HepG2 (cell line): ENCODE measurements around the gene WNT3. TPM values are rescaled to one million over a fixed set of nuclear protein-coding genes. Genes with fewer than 3 reads are reported as not detected.

Experiments
- ELF1 ChIP-seq: sonication (generic); formaldehyde crosslinking; IDR thresholded peaks from 2 replicates; pipeline ENCODE4 v1.4.0; 2020; ENCODE audit warnings: missing genetic modification reagents
- FOXO1 ChIP-seq: sonication (generic); formaldehyde crosslinking; IDR thresholded peaks from 2 replicates; pipeline ENCODE4 v1.4.0; 2020; ENCODE audit warnings: missing genetic modification reagents
- SAP130 ChIP-seq: IDR thresholded peaks from 2 replicates; pipeline ENCODE4 v1.6.1; 2016; ENCODE audit warnings: low read depth
- ZNF724P ChIP-seq: sonication (generic); formaldehyde crosslinking; IDR thresholded peaks from 2 replicates; pipeline ENCODE4 v1.8.0; 2022; ENCODE audit warnings: missing genetic modification reagents, borderline replicate concordance
- ZNF768 ChIP-seq: sonication (generic); formaldehyde crosslinking; IDR thresholded peaks from 2 replicates; pipeline ENCODE4 v1.4.0; 2020; ENCODE audit warnings: missing genetic modification reagents
- polyA plus RNA-seq, 8 experiments: library from polyadenylated mRNA; depleted of rRNA in 3 of 8; stranded (reverse) in 7 of 8; unstranded in 1 of 8; fragments of >200 nt; fragmentation: Illumina TruSeq in 4 of 8; extraction: Trizol in 4 of 8; gene quantifications; 2 replicates each; pipeline versions ENCODE4 v1.2.1 to v1.2.3, GENCODE V29; 2011 to 2016; ENCODE audit warnings: low read depth in 4 of 8, missing spikeins in 1 of 8, mixed read lengths in 1 of 8; ENCODE audit not compliant: insufficient read depth in 1 of 8
- total RNA-seq, 5 experiments: library from RNA; depleted of rRNA; stranded (reverse); fragments of >200 nt; fragmentation: Illumina TruSeq; extraction: Trizol; gene quantifications; 2 replicates each; pipeline ENCODE4 v1.2.3, GENCODE V29; 2016; ENCODE audit warnings: low read depth in 1 of 5
- TF ChIP-seq, protein P1 (sequence below): sonication (generic); formaldehyde crosslinking; IDR thresholded peaks from 2 replicates; pipeline ENCODE4 v1.5.0; 2020; ENCODE audit warnings: mild to moderate bottlenecking, missing genetic modification reagents, moderate library complexity
- TF ChIP-seq, protein P2 (sequence below): sonication (generic); formaldehyde crosslinking; IDR thresholded peaks from 2 replicates; pipeline ENCODE4 v1.4.0; 2020; ENCODE audit warnings: mild to moderate bottlenecking, missing genetic modification reagents
- TF ChIP-seq, protein P3 (sequence below): sonication (generic); formaldehyde crosslinking; IDR thresholded peaks from 2 replicates; pipeline ENCODE4 v1.5.0; 2020; ENCODE audit warnings: mild to moderate bottlenecking, missing genetic modification reagents, borderline replicate concordance

Gene WNT3
- total and polyA plus RNA-seq, 2 of the 13 experiments (the other 11 are each of a cell fraction or from before 2014, with no cell fraction given), result 8.5 to 10.3 TPM

DNA sequence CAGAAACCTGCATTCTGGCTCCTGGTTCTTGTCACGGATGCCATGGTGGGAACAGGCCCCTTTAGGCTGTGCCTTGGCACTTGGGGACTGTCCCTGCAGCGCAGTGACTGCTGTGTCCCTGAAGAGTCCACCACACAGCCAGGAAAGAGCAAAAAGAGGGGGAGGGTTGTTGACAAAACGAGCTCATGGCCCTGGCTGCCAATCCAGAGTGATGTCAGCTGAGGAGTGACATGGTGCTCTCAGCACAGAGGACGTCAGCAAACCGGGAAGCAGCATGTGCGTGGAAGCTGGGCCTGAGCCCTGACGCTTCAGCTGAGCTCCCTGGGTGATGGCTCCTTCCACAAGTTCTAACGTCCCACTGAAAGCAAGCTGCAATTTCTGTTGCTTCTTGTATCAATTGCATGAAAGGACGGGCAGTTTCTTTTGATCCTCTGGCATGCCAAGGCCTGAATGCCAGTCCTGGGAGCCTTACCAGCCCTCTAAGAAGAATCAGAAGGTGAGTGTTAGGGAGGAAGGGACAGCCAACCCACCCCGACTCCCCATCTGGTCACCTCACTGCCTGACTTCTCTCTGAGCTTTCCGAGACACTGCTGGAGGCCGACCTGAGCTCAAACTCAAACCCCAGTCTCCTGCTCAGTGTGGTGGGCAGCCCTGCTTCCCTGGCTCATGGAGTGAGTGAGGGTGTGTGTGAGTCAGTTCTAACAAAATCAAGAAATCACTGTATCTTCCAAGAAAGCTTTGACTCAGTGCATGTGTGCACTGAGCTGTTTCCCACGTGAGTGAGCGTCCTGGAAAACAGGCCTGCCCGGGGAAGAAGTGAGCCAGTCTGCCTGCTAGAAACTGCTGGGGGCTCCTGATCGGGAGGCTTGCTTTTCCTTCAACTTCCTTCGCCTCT, 14.7 kb upstream of the WNT3 start (continued):
- TF ChIP-seq, protein P1, sequence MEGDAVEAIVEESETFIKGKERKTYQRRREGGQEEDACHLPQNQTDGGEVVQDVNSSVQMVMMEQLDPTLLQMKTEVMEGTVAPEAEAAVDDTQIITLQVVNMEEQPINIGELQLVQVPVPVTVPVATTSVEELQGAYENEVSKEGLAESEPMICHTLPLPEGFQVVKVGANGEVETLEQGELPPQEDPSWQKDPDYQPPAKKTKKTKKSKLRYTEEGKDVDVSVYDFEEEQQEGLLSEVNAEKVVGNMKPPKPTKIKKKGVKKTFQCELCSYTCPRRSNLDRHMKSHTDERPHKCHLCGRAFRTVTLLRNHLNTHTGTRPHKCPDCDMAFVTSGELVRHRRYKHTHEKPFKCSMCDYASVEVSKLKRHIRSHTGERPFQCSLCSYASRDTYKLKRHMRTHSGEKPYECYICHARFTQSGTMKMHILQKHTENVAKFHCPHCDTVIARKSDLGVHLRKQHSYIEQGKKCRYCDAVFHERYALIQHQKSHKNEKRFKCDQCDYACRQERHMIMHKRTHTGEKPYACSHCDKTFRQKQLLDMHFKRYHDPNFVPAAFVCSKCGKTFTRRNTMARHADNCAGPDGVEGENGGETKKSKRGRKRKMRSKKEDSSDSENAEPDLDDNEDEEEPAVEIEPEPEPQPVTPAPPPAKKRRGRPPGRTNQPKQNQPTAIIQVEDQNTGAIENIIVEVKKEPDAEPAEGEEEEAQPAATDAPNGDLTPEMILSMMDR (CRISPR knock-in tag), result 0 out of 2 replicates have a peak, but pooled peaks have one; percentile 9
- TF ChIP-seq, protein P2, sequence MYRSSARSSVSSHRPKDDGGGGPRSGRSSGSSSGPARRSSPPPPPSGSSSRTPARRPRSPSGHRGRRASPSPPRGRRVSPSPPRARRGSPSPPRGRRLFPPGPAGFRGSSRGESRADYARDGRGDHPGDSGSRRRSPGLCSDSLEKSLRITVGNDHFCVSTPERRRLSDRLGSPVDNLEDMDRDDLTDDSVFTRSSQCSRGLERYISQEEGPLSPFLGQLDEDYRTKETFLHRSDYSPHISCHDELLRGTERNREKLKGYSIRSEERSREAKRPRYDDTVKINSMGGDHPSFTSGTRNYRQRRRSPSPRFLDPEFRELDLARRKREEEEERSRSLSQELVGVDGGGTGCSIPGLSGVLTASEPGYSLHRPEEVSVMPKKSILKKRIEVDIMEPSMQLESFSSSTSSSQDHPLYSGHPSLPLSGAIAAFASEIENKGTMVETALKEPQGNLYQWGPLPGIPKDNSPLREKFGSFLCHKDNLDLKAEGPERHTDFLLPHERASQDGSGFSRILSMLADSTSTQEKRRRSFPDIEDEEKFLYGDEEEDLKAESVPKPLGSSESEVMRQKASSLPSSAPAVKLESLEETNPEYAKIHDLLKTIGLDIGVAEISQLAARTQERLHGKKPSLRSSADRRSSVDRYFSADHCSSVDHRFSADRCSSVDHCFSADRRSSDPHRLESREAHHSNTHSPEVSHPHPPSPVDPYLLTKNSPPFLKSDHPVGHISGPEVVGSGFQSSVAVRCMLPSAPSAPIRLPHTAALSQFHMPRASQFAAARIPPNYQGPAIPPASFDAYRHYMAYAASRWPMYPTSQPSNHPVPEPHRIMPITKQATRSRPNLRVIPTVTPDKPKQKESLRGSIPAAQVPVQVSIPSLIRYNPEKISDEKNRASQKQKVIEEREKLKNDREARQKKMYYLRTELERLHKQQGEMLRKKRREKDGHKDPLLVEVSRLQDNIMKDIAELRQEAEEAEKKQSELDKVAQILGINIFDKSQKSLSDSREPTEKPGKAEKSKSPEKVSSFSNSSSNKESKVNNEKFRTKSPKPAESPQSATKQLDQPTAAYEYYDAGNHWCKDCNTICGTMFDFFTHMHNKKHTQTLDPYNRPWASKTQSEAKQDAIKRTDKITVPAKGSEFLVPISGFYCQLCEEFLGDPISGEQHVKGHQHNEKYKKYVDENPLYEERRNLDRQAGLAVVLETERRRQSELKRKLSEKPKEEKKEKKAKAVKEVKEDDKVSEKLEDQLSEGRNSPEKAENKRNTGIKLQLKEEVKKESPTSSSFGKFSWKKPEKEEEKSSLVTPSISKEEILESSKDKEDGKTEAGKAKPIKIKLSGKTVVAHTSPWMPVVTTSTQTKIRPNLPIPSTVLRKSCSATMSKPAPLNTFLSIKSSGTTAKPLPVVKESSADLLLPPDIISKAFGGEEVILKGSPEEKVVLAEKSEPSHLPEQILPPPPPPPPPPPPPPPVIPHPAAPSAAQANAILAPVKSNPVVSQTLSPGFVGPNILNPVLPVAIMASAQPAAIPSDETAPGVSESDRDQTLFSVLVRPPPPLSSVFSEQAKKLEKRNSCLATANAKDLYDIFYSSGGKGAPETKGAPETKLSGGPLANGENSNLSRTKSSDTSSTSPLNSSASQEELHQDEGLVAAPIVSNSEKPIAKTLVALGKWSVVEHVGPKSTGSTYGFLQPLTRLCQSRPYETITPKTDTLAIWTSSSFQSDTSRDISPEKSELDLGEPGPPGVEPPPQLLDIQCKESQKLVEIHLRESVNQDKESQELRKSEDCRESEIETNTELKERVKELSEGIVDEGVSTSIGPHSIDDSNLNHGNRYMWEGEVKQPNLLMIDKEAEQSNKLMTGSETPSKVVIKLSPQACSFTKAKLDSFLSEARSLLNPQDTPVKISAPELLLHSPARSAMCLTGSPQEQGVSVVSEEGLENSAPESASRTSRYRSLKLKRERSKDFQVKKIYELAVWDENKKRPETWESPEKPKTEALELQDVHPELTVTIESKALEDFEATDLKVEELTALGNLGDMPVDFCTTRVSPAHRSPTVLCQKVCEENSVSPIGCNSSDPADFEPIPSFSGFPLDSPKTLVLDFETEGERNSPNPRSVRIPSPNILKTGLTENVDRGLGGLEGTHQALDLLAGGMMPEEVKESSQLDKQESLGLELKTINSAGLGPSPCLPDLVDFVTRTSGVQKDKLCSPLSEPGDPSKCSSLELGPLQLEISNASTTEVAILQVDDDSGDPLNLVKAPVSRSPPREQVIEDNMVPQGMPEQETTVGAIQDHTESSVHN (CRISPR knock-in tag), result no peak
- TF ChIP-seq ELF1 (CRISPR knock-in tag) (peak; percentile 44; the same call in 1 of the 2 replicates), FOXO1 (CRISPR knock-in tag) (peak; percentile 64), SAP130 (peak; percentile 78), ZNF768 (CRISPR knock-in tag) (no peak), ZNF724P (CRISPR knock-in tag) (no peak)
- TF ChIP-seq, protein P3, sequence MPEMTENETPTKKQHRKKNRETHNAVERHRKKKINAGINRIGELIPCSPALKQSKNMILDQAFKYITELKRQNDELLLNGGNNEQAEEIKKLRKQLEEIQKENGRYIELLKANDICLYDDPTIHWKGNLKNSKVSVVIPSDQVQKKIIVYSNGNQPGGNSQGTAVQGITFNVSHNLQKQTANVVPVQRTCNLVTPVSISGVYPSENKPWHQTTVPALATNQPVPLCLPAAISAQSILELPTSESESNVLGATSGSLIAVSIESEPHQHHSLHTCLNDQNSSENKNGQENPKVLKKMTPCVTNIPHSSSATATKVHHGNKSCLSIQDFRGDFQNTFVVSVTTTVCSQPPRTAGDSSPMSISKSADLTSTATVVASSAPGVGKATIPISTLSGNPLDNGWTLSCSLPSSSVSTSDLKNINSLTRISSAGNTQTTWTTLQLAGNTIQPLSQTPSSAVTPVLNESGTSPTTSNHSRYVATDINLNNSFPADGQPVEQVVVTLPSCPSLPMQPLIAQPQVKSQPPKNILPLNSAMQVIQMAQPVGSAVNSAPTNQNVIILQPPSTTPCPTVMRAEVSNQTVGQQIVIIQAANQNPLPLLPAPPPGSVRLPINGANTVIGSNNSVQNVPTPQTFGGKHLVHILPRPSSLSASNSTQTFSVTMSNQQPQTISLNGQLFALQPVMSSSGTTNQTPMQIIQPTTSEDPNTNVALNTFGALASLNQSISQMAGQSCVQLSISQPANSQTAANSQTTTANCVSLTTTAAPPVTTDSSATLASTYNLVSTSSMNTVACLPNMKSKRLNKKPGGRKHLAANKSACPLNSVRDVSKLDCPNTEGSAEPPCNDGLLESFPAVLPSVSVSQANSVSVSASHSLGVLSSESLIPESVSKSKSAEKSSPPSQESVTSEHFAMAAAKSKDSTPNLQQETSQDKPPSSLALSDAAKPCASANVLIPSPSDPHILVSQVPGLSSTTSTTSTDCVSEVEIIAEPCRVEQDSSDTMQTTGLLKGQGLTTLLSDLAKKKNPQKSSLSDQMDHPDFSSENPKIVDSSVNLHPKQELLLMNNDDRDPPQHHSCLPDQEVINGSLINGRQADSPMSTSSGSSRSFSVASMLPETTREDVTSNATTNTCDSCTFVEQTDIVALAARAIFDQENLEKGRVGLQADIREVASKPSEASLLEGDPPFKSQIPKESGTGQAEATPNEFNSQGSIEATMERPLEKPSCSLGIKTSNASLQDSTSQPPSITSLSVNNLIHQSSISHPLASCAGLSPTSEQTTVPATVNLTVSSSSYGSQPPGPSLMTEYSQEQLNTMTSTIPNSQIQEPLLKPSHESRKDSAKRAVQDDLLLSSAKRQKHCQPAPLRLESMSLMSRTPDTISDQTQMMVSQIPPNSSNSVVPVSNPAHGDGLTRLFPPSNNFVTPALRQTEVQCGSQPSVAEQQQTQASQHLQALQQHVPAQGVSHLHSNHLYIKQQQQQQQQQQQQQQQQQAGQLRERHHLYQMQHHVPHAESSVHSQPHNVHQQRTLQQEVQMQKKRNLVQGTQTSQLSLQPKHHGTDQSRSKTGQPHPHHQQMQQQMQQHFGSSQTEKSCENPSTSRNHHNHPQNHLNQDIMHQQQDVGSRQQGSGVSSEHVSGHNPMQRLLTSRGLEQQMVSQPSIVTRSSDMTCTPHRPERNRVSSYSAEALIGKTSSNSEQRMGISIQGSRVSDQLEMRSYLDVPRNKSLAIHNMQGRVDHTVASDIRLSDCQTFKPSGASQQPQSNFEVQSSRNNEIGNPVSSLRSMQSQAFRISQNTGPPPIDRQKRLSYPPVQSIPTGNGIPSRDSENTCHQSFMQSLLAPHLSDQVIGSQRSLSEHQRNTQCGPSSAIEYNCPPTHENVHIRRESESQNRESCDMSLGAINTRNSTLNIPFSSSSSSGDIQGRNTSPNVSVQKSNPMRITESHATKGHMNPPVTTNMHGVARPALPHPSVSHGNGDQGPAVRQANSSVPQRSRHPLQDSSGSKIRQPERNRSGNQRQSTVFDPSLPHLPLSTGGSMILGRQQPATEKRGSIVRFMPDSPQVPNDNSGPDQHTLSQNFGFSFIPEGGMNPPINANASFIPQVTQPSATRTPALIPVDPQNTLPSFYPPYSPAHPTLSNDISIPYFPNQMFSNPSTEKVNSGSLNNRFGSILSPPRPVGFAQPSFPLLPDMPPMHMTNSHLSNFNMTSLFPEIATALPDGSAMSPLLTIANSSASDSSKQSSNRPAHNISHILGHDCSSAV (CRISPR knock-in tag), result no peak
